Activated naive CD8-positive, alpha-beta T cell treated with anti-CD3 and anti-CD28 coated beads, Interleukin-2, amount 10 ng/mL, durations not matched to agents 7 days and 5 days (primary cell): ENCODE results near the gene MCHR2. TPM values are rescaled to one million over a fixed set of nuclear protein-coding genes. Genes with fewer than 3 reads are reported as not detected.

Experiments
- ATAC-seq: fragments of 150-1000 bp; cut with Tn5 transposase; one replicate; pipeline ENCODE4 v1.10.0; 2021; ENCODE audit warnings: low read depth, moderate library complexity
- POLR2A ChIA-PET: fragments of 350-600 bp; sonication (Branson Sonifier 250); formaldehyde crosslinking; loops from one replicate; lab custom pipeline; 2021; ENCODE audit warnings: antibody characterized with exemption; lab: Charles Lee
- DNase-seq: peaks from one replicate; pipeline ENCODE4 v3.0.0; 2021
- H3K27ac Mint-ChIP-seq: one replicate; pipeline ENCODE4 v1.8.0; 2022; ENCODE audit warnings: mild to moderate bottlenecking, mixed read lengths
- H3K27me3 Mint-ChIP-seq: one replicate; pipeline ENCODE4 v1.8.0; 2022; ENCODE audit warnings: mild to moderate bottlenecking, moderate library complexity, mixed read lengths
- H3K36me3 Mint-ChIP-seq: one replicate; pipeline ENCODE4 v1.8.0; 2021; ENCODE audit warnings: mild to moderate bottlenecking, mixed read lengths
- H3K4me1 Mint-ChIP-seq: one replicate; pipeline ENCODE4 v1.8.0; 2021; ENCODE audit warnings: mixed read lengths
- H3K4me3 Mint-ChIP-seq: one replicate; pipeline ENCODE4 v1.8.0; 2022; ENCODE audit warnings: mild to moderate bottlenecking, moderate library complexity, mixed read lengths
- H3K9me3 Mint-ChIP-seq: one replicate; pipeline ENCODE4 v1.8.0; 2021; ENCODE audit warnings: mixed read lengths
- total RNA-seq, 2 experiments: library from RNA; stranded (reverse); gene quantifications; one replicate each; pipeline ENCODE4 v1.2.3, GENCODE V29; 2021

The MCHR2 gene
- total RNA-seq, 2 experiments from 2014 or later = not detected

GRCh38 chr6:99967052-99967451 is 27.0 kb downstream of the MCHR2 start:
- no peak for ATAC-seq
- H3K9me3 Mint-ChIP-seq = no peaks in the 10 kb centered on the region
- no peak overlapping the region for H3K4me3 Mint-ChIP-seq
- no peak for DNase-seq
- no peaks in the 10 kb centered on the region for H3K4me1 Mint-ChIP-seq
- H3K27ac Mint-ChIP-seq = no peak overlapping the region
- H3K27me3 Mint-ChIP-seq = no peaks in the 10 kb centered on the region
- no peaks in the 10 kb centered on the region for H3K36me3 Mint-ChIP-seq
- POLR2A ChIA-PET = no interaction called here

GRCh38 chr6:99960027-99960426 is 34.0 kb downstream of the MCHR2 start:
- H3K4me1 Mint-ChIP-seq = no peaks in the 10 kb centered on the region
- no peak overlapping the region for H3K4me3 Mint-ChIP-seq
- H3K9me3 Mint-ChIP-seq = peaks cover 6% of the 10 kb centered on the region
- POLR2A ChIA-PET = no interaction called here
- H3K27ac Mint-ChIP-seq = no peak overlapping the region
- H3K27me3 Mint-ChIP-seq = no peaks in the 10 kb centered on the region
- no peak for ATAC-seq
- no peaks in the 10 kb centered on the region for H3K36me3 Mint-ChIP-seq
- no peak for DNase-seq

- DNase-seq (no peak), ATAC-seq (no peak)
- H3K4me1 Mint-ChIP-seq = no peaks in the 10 kb centered on the region
- no peak overlapping the region for H3K4me3 Mint-ChIP-seq
- H3K27me3 Mint-ChIP-seq = no peaks in the 10 kb centered on the region
- no peak overlapping the region for H3K27ac Mint-ChIP-seq
- H3K9me3 Mint-ChIP-seq = no peaks in the 10 kb centered on the region
- POLR2A ChIA-PET = no interaction called here
- no peaks in the 10 kb centered on the region for H3K36me3 Mint-ChIP-seq
These were observed 42.8 kb downstream of the MCHR2 start for GRCh38 chr6:99951016-99951805.

GRCh38 chr6:99946005-99946404 is 48.0 kb downstream of the MCHR2 start:
- ATAC-seq (no peak), DNase-seq (no peak)
- POLR2A ChIA-PET = no interaction called here
- H3K27ac Mint-ChIP-seq = no peak overlapping the region
- no peaks in the 10 kb centered on the region for H3K4me1 Mint-ChIP-seq
- no peaks in the 10 kb centered on the region for H3K9me3 Mint-ChIP-seq
- no peak overlapping the region for H3K4me3 Mint-ChIP-seq
- H3K36me3 Mint-ChIP-seq = no peaks in the 10 kb centered on the region
- H3K27me3 Mint-ChIP-seq = peaks cover 4% of the 10 kb centered on the region

GRCh38 chr6:99943846-99944245 is 50.2 kb downstream of the MCHR2 start:
- Mint-ChIP-seq H3K27ac (no peak overlapping the region), H3K36me3 (no peaks in the 10 kb centered on the region), H3K4me3 (no peak overlapping the region), H3K27me3 (peaks cover 6% of the 10 kb centered on the region), H3K4me1 (no peaks in the 10 kb centered on the region), H3K9me3 (no peaks in the 10 kb centered on the region)
- DNase-seq (no peak), ATAC-seq (no peak)
- POLR2A ChIA-PET = no interaction called here

GRCh38 chr6:99940582-99940981 is 53.4 kb downstream of the MCHR2 start:
- ATAC-seq (no peak), DNase-seq (no peak)
- Mint-ChIP-seq H3K4me1 (no peaks in the 10 kb centered on the region), H3K27me3 (peaks cover 6% of the 10 kb centered on the region), H3K27ac (no peak overlapping the region), H3K36me3 (no peaks in the 10 kb centered on the region), H3K4me3 (no peak overlapping the region), H3K9me3 (no peaks in the 10 kb centered on the region)
- POLR2A ChIA-PET = no interaction called here

GRCh38 chr6:99933129-99933528 is 60.9 kb downstream of the MCHR2 start:
- Mint-ChIP-seq H3K4me1 (no peaks in the 10 kb centered on the region), H3K9me3 (no peaks in the 10 kb centered on the region), H3K36me3 (no peaks in the 10 kb centered on the region), H3K27me3 (no peaks in the 10 kb centered on the region), H3K4me3 (no peak overlapping the region), H3K27ac (no peak overlapping the region)
- DNase-seq = no peak
- POLR2A ChIA-PET = no interaction called here
- no peak for ATAC-seq

- ATAC-seq (no peak), DNase-seq (no peak)
- Mint-ChIP-seq H3K4me1 (no peaks in the 10 kb centered on the region), H3K36me3 (no peaks in the 10 kb centered on the region), H3K4me3 (no peak overlapping the region), H3K27ac (no peak overlapping the region), H3K27me3 (peaks cover 2% of the 10 kb centered on the region), H3K9me3 (no peaks in the 10 kb centered on the region)
- POLR2A ChIA-PET = no interaction called here
These were observed 81.4 kb downstream of the MCHR2 start for GRCh38 chr6:99912657-99913056.

- no peak overlapping the region for H3K27ac Mint-ChIP-seq
- no peaks in the 10 kb centered on the region for H3K36me3 Mint-ChIP-seq
- POLR2A ChIA-PET = no interaction called here
- peaks cover 6% of the 10 kb centered on the region for H3K27me3 Mint-ChIP-seq
- H3K4me1 Mint-ChIP-seq = no peaks in the 10 kb centered on the region
- ATAC-seq (no peak), DNase-seq (no peak)
- no peak overlapping the region for H3K4me3 Mint-ChIP-seq
- no peaks in the 10 kb centered on the region for H3K9me3 Mint-ChIP-seq
These were observed 88.6 kb downstream of the MCHR2 start for GRCh38 chr6:99905209-99906106.

- no peak for DNase-seq
- Mint-ChIP-seq H3K4me3 (no peak overlapping the region), H3K27ac (no peak overlapping the region), H3K9me3 (no peaks in the 10 kb centered on the region), H3K27me3 (peaks cover 8% of the 10 kb centered on the region), H3K36me3 (no peaks in the 10 kb centered on the region), H3K4me1 (no peaks in the 10 kb centered on the region)
- ATAC-seq = no peak
- POLR2A ChIA-PET = no interaction called here
These were observed 92.2 kb downstream of the MCHR2 start for GRCh38 chr6:99901596-99902384.

GRCh38 chr6:99894815-99895214 is 99.2 kb downstream of the MCHR2 start:
- no peak for DNase-seq

GRCh38 chr6:99887066-99887465 is 107.0 kb downstream of the MCHR2 start:
- Mint-ChIP-seq H3K4me3 (no peak overlapping the region), H3K36me3 (no peaks in the 10 kb centered on the region), H3K27ac (no peak overlapping the region), H3K4me1 (no peaks in the 10 kb centered on the region), H3K27me3 (peaks cover 7% of the 10 kb centered on the region), H3K9me3 (no peaks in the 10 kb centered on the region)
- POLR2A ChIA-PET = no interaction called here
- no peak for ATAC-seq
- DNase-seq = no peak

More at GRCh38 chr6:99894815-99895214, 99.2 kb downstream of the MCHR2 start:
- H3K36me3 Mint-ChIP-seq = no peaks in the 10 kb centered on the region
- no peak overlapping the region for H3K27ac Mint-ChIP-seq
- peaks cover 17% of the 10 kb centered on the region for H3K27me3 Mint-ChIP-seq
- H3K9me3 Mint-ChIP-seq = no peaks in the 10 kb centered on the region
- H3K4me1 Mint-ChIP-seq = no peaks in the 10 kb centered on the region
- ATAC-seq = no peak
- H3K4me3 Mint-ChIP-seq = no peak overlapping the region
- POLR2A ChIA-PET = no interaction called here

GRCh38 chr6:99885051-99885450 is 109.0 kb downstream of the MCHR2 start:
- ATAC-seq = no peak
- Mint-ChIP-seq H3K4me3 (no peak overlapping the region), H3K27me3 (no peaks in the 10 kb centered on the region), H3K9me3 (no peaks in the 10 kb centered on the region), H3K4me1 (peaks cover 3% of the 10 kb centered on the region), H3K27ac (no peak overlapping the region), H3K36me3 (no peaks in the 10 kb centered on the region)
- no peak for DNase-seq
- POLR2A ChIA-PET = no interaction called here
